SK-N-SH treated with all-trans-retinoic acid at 6 μM for 48 hours (cell line): ENCODE measurements around the gene UGGT2.

Source experiments
- ATAC-seq: fragments of 200-7000 bp; cut with Tn5 transposase; 3 replicates; pipeline ENCODE4 v1.9.1; 2020; ENCODE audit warnings: mild to moderate bottlenecking, moderate library complexity
- ARNTL ChIP-seq: fragments of 450-650 bp; formaldehyde crosslinking; IDR thresholded peaks from 2 replicates; pipeline ENCODE4 v1.5.0; 2020; ENCODE audit warnings: low read depth, mild to moderate bottlenecking, moderate library complexity, borderline replicate concordance
- CSDC2 ChIP-seq: fragments of 250-450 bp; sonication (Bioruptor Pico); IDR thresholded peaks from 2 replicates; pipeline ENCODE4 v1.5.0; 2020; ENCODE audit warnings: mild to moderate bottlenecking, moderate library complexity
- ESRRG ChIP-seq: fragments of 250-450 bp; sonication (Bioruptor Pico); IDR thresholded peaks from 2 replicates; pipeline ENCODE4 v1.6.1; 2021; ENCODE audit warnings: mild to moderate bottlenecking
- GLIS3 ChIP-seq: fragments of 250-450 bp; sonication (Bioruptor Pico); IDR thresholded peaks from 2 replicates; pipeline ENCODE4 v1.5.0; 2020; ENCODE audit warnings: mild to moderate bottlenecking, moderate library complexity
- ISL1 ChIP-seq: fragments of 250-450 bp; sonication (Bioruptor Pico); IDR thresholded peaks from 2 replicates; pipeline ENCODE4 v2.1.2; 2022; ENCODE audit warnings: mild to moderate bottlenecking, moderate library complexity
- OSR1 ChIP-seq: fragments of 250-450 bp; sonication (Bioruptor Pico); IDR thresholded peaks from 2 replicates; pipeline ENCODE4 v1.8.0; 2022; ENCODE audit warnings: moderate library complexity, mild to moderate bottlenecking, inconsistent platforms
- POU6F1 ChIP-seq: fragments of 250-450 bp; sonication (Bioruptor Pico); IDR thresholded peaks from 2 replicates; pipeline ENCODE4 v1.8.0; 2021; ENCODE audit warnings: low read depth, mild to moderate bottlenecking, moderate library complexity, borderline replicate concordance
- PPARA ChIP-seq: fragments of 250-450 bp; sonication (Bioruptor Pico); IDR thresholded peaks from 2 replicates; pipeline ENCODE4 v1.5.0; 2020; ENCODE audit warnings: mild to moderate bottlenecking, borderline replicate concordance
- RARB ChIP-seq: fragments of 250-450 bp; sonication (Bioruptor Pico); IDR thresholded peaks from 2 replicates; pipeline ENCODE4 v1.8.0; 2021; ENCODE audit warnings: mild to moderate bottlenecking, moderate library complexity
- TCF4 ChIP-seq: fragments of 250-450 bp; sonication (Bioruptor Pico); IDR thresholded peaks from 2 replicates; pipeline ENCODE4 v1.8.0; 2021; ENCODE audit warnings: mild to moderate bottlenecking, moderate library complexity, borderline replicate concordance
- TOX ChIP-seq: fragments of 250-450 bp; sonication (Bioruptor Pico); IDR thresholded peaks from 2 replicates; pipeline ENCODE4 v1.8.0; 2021; ENCODE audit warnings: mild to moderate bottlenecking, moderate library complexity, borderline replicate concordance
- TSHZ2 ChIP-seq: fragments of 250-450 bp; sonication (Bioruptor Pico); IDR thresholded peaks from 2 replicates; pipeline ENCODE4 v1.5.0; 2020; ENCODE audit warnings: mild to moderate bottlenecking, moderate library complexity
- ZC3H10 ChIP-seq: fragments of 250-450 bp; sonication (Bioruptor Pico); IDR thresholded peaks from 2 replicates; pipeline ENCODE4 v1.5.1; 2021; ENCODE audit warnings: mild to moderate bottlenecking, moderate library complexity
- ZFP3 ChIP-seq: fragments of 250-450 bp; sonication (Bioruptor Pico); IDR thresholded peaks from 2 replicates; pipeline ENCODE4 v1.5.0; 2020; ENCODE audit warnings: mild to moderate bottlenecking, moderate library complexity
- ZFP30 ChIP-seq: fragments of 450-650 bp; formaldehyde crosslinking; IDR thresholded peaks from 2 replicates; pipeline ENCODE4 v1.5.0; 2022; ENCODE audit warnings: mild to moderate bottlenecking, moderate library complexity
- ZNF565 ChIP-seq: fragments of 450-650 bp; formaldehyde crosslinking; conservative IDR thresholded peaks from 2 replicates; pipeline ENCODE4 v1.5.0; 2020; ENCODE audit warnings: low read depth, mild to moderate bottlenecking, moderate library complexity
- ZNF70 ChIP-seq: fragments of 450-650 bp; formaldehyde crosslinking; IDR thresholded peaks from 2 replicates; pipeline ENCODE4 v1.5.0; 2020; ENCODE audit warnings: mild to moderate bottlenecking, moderate library complexity
- ZNF8 ChIP-seq: fragments of 450-650 bp; formaldehyde crosslinking; IDR thresholded peaks from 2 replicates; pipeline ENCODE4 v1.5.0; 2020; ENCODE audit warnings: mild to moderate bottlenecking, moderate library complexity
- TF ChIP-seq, protein P1 (sequence below): fragments of 250-450 bp; sonication (Bioruptor Pico); IDR thresholded peaks from 2 replicates; pipeline ENCODE4 v1.5.1; 2021; ENCODE audit warnings: mild to moderate bottlenecking, moderate library complexity
- TF ChIP-seq, protein P2 (sequence below): fragments of 250-450 bp; sonication (Bioruptor Pico); IDR thresholded peaks from 2 replicates; pipeline ENCODE4 v1.5.1; 2020; ENCODE audit warnings: low read depth, mild to moderate bottlenecking, moderate library complexity

The UGGT2 gene

GRCh38 chr13:96025283-96025682 is 27.9 kb downstream of the UGGT2 start:
- TF ChIP-seq ZNF565 (CRISPR knock-in tag) (no peak), TCF4 (CRISPR knock-in tag) (no peak), POU6F1 (CRISPR knock-in tag) (no peak), PPARA (CRISPR knock-in tag) (no peak), ZNF8 (CRISPR knock-in tag) (no peak)
- no peak for ATAC-seq

- TF ChIP-seq PPARA (CRISPR knock-in tag) = no peak
- no peak for TF ChIP-seq ZFP30 (CRISPR knock-in tag)
- no peak for TF ChIP-seq ZFP3
- TF ChIP-seq TSHZ2 (CRISPR knock-in tag) = no peak
- TF ChIP-seq ESRRG (CRISPR knock-in tag) = no peak
- TF ChIP-seq GLIS3 (CRISPR knock-in tag) = no peak
- TF ChIP-seq ZNF70 = no peak
- TF ChIP-seq ARNTL (CRISPR knock-in tag) = no peak
- TF ChIP-seq ZC3H10 (CRISPR knock-in tag) = no peak
- no peak for TF ChIP-seq TOX (CRISPR knock-in tag)
- no peak for ATAC-seq
Observed at GRCh38 chr13:96020931-96021330, 32.3 kb downstream of the UGGT2 start.

- TF ChIP-seq TCF4 (CRISPR knock-in tag) (no peak), ISL1 (CRISPR knock-in tag) (no peak), ESRRG (CRISPR knock-in tag) (no peak), CSDC2 (CRISPR knock-in tag) (no peak), TSHZ2 (CRISPR knock-in tag) (no peak), ARNTL (CRISPR knock-in tag) (no peak), ZC3H10 (CRISPR knock-in tag) (no peak), OSR1 (CRISPR knock-in tag) (no peak), GLIS3 (CRISPR knock-in tag) (no peak), RARB (no peak)
- TF ChIP-seq, protein P1, sequence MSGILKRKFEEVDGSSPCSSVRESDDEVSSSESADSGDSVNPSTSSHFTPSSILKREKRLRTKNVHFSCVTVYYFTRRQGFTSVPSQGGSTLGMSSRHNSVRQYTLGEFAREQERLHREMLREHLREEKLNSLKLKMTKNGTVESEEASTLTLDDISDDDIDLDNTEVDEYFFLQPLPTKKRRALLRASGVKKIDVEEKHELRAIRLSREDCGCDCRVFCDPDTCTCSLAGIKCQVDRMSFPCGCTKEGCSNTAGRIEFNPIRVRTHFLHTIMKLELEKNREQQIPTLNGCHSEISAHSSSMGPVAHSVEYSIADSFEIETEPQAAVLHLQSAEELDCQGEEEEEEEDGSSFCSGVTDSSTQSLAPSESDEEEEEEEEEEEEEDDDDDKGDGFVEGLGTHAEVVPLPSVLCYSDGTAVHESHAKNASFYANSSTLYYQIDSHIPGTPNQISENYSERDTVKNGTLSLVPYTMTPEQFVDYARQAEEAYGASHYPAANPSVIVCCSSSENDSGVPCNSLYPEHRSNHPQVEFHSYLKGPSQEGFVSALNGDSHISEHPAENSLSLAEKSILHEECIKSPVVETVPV (CRISPR knock-in tag) = no peak
- TF ChIP-seq, protein P2, sequence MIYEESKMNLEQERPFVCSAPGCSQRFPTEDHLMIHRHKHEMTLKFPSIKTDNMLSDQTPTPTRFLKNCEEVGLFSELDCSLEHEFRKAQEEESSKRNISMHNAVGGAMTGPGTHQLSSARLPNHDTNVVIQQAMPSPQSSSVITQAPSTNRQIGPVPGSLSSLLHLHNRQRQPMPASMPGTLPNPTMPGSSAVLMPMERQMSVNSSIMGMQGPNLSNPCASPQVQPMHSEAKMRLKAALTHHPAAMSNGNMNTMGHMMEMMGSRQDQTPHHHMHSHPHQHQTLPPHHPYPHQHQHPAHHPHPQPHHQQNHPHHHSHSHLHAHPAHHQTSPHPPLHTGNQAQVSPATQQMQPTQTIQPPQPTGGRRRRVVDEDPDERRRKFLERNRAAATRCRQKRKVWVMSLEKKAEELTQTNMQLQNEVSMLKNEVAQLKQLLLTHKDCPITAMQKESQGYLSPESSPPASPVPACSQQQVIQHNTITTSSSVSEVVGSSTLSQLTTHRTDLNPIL (CRISPR knock-in tag) = no peak
- peak; percentile 98 for ATAC-seq
Observed at GRCh38 chr13:96020155-96020575, 33.0 kb downstream of the UGGT2 start.
